Left ventricle myocardium inferior (tissue), 1 donor: ENCODE data around the gene CDC42BPG. TPM values are rescaled to one million over a fixed set of nuclear protein-coding genes. Genes with fewer than 3 reads are reported as not detected.

ENCODE experiments used
- DNase-seq: peaks from one replicate; pipeline ENCODE4 v3.0.0-alpha.2; 2020
- H3K27ac ChIP-seq: fragments of 200-600 bp; replicated peaks from 2 replicates; pipeline ENCODE4 v1.8.0; 2021
- H3K27me3 ChIP-seq: fragments of 200-600 bp; 2 replicates; pipeline ENCODE4 v1.8.0; 2021; ENCODE audit warnings: low read depth
- H3K36me3 ChIP-seq: fragments of 200-600 bp; 2 replicates; pipeline ENCODE4 v1.8.0; 2021
- H3K4me1 ChIP-seq: fragments of 200-600 bp; 2 replicates; pipeline ENCODE4 v1.8.0; 2021
- H3K4me3 ChIP-seq: fragments of 200-600 bp; 2 replicates; pipeline ENCODE4 v1.8.0; 2021; ENCODE audit warnings: mild to moderate bottlenecking, moderate library complexity
- H3K9me3 ChIP-seq: fragments of 200-600 bp; replicated peaks from 2 replicates; pipeline ENCODE4 v1.8.0; 2021
- CTCF ChIP-seq: fragments of 200-600 bp; IDR thresholded peaks from 2 replicates; pipeline ENCODE4 v1.8.0; 2021; ENCODE audit warnings: antibody characterized with exemption, mild to moderate bottlenecking, borderline replicate concordance
- intact Hi-C: fragments of 100-400 bp; cut with micrococcal nuclease; formaldehyde crosslinking; loops from one replicate; pipeline ENCODE4 v1.11.0; 2022
- total RNA-seq: library from RNA; stranded (reverse); fragmentation: NEBNext Ultra II Directional; extraction: Animal tissue kit (Norgen Biotek cat#: 25700); gene quantifications from one replicate; pipeline ENCODE4 v1.2.1, GENCODE V29; 2021
- donor health status: DM: no; HTN: yes; CAD: no; lungs with severe emphysema.

Gene CDC42BPG
- total RNA-seq, 1 donor from 2014 or later: 1.1 TPM

GRCh38 chr11:64774144-64774543 is 70.3 kb downstream of the CDC42BPG start:
- H3K27ac ChIP-seq: peak overlapping the region; percentile 42
- H3K4me3 ChIP-seq: no peak overlapping the region
- H3K36me3 ChIP-seq: peaks cover 79% of the 10 kb centered on the region
- intact Hi-C loops: no loop called here
- H3K27me3 ChIP-seq: no peaks in the 10 kb centered on the region
- no peak for DNase-seq
- no peaks in the 10 kb centered on the region for H3K9me3 ChIP-seq
- no peak for TF ChIP-seq CTCF
- H3K4me1 ChIP-seq: peaks cover 72% of the 10 kb centered on the region

Other genes with a start within 250 kb of the CDC42BPG start
- gene NRXN2, start 121.5 kb downstream of the CDC42BPG start, total RNA-seq: 0.71 TPM
- 21.1 TPM for gene RASGRP2, start 100.5 kb downstream of the CDC42BPG start, total RNA-seq
- gene PYGM, start 84.7 kb downstream of the CDC42BPG start, total RNA-seq: 89.5 TPM
- gene SF1, start 66.1 kb downstream of the CDC42BPG start, total RNA-seq: 188 TPM
- gene MAP4K2, start 41.4 kb downstream of the CDC42BPG start, total RNA-seq: 7.5 TPM
- gene MEN1, start 34.1 kb downstream of the CDC42BPG start, total RNA-seq: 8.7 TPM
- 40.3 TPM for gene EHD1, start 34.0 kb upstream of the CDC42BPG start, total RNA-seq
- gene ATG2A, start 72.6 kb upstream of the CDC42BPG start, total RNA-seq: 13.1 TPM
- 22.5 TPM for gene PPP2R5B, start 80.0 kb upstream of the CDC42BPG start, total RNA-seq
- not detected for gene GPHA2, start 91.2 kb upstream of the CDC42BPG start, total RNA-seq
- gene MAJIN, start 127.5 kb upstream of the CDC42BPG start, total RNA-seq: not detected
- gene BATF2, start 152.3 kb upstream of the CDC42BPG start, total RNA-seq: 1.3 TPM
- 128 TPM for gene ARL2, start 169.5 kb upstream of the CDC42BPG start, total RNA-seq
- gene SNX15, start 182.8 kb upstream of the CDC42BPG start, total RNA-seq: 15.7 TPM
- gene SAC3D1, start 196.6 kb upstream of the CDC42BPG start, total RNA-seq: 5.6 TPM
- gene NAALADL1, start 213.9 kb upstream of the CDC42BPG start, total RNA-seq: 4.8 TPM
- gene CDCA5, start 239.4 kb upstream of the CDC42BPG start, total RNA-seq: 1.3 TPM
- 23.1 TPM for gene ZFPL1, start 239.6 kb upstream of the CDC42BPG start, total RNA-seq